Uterus (tissue), 2 donors: ENCODE results near the gene TFCP2L1.

Experiments
- POLR2A ChIP-seq, 2 donors: fragments of 450-650 bp; IDR thresholded peaks; one replicate each; pipeline ENCODE4 v1.6.1; 2016; ENCODE audit warnings: antibody characterized with exemption in 2 of 2, mild to moderate bottlenecking in 1 of 2, moderate library complexity in 1 of 2
- TF ChIP-seq, protein P1 (sequence below), 4 experiments: fragments of 200-600 bp in 2 of 4; fragments of 450-650 bp in 2 of 4; sonication (generic) in 2 of 4; IDR thresholded peaks; one replicate each; pipeline ENCODE4 v1.5.1; 2016 to 2019; ENCODE audit warnings: antibody characterized with exemption in 4 of 4, mild to moderate bottlenecking in 2 of 4, moderate library complexity in 1 of 4

DNA sequence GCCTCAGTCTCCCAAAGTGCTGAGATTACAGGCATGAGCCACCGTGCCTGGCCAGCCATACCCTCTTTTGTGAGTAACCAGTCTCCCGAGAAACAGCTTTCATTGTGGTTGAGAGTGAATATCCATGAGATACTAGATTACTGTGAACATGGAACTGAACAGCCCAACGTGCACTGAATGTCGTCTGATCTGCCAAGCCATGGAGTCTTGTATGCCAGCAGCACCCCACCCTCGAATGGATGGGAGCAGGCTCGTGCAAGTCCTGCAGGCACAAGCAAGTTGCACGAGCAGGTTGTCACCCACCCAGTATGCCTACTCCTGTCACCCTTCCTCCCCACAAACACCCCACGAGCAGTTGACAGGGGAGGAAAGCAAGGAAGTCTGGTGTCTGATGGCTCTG is 36.5 kb upstream of the TFCP2L1 start:
- TF ChIP-seq, protein P1, sequence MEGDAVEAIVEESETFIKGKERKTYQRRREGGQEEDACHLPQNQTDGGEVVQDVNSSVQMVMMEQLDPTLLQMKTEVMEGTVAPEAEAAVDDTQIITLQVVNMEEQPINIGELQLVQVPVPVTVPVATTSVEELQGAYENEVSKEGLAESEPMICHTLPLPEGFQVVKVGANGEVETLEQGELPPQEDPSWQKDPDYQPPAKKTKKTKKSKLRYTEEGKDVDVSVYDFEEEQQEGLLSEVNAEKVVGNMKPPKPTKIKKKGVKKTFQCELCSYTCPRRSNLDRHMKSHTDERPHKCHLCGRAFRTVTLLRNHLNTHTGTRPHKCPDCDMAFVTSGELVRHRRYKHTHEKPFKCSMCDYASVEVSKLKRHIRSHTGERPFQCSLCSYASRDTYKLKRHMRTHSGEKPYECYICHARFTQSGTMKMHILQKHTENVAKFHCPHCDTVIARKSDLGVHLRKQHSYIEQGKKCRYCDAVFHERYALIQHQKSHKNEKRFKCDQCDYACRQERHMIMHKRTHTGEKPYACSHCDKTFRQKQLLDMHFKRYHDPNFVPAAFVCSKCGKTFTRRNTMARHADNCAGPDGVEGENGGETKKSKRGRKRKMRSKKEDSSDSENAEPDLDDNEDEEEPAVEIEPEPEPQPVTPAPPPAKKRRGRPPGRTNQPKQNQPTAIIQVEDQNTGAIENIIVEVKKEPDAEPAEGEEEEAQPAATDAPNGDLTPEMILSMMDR (IDR thresholded peaks at IDR 0.05) = no peak
- no peak for TF ChIP-seq POLR2A (IDR thresholded peaks at IDR 0.05)
